GM10248 (cell line): ENCODE measurements around the gene ZMYM2.

Source experiments
- CTCF ChIA-PET: fragments of 300-600 bp; sonication (Branson Sonifier 250); formaldehyde crosslinking; extraction: SDS; loops from one replicate; lab custom pipeline; 2021; ENCODE audit warnings: antibody characterized with exemption; lab: Yijun Ruan, JAX
- POLR2A ChIA-PET: fragments of 350-650 bp; sonication (Branson Sonifier 250); formaldehyde crosslinking; extraction: SDS; loops from one replicate; lab custom pipeline; 2020; ENCODE audit warnings: antibody characterized with exemption; lab: Yijun Ruan, JAX
- DNase-seq: peaks from one replicate; pipeline ENCODE4 v3.0.0; 2012; ENCODE audit errors: extremely low spot score
- CTCF ChIP-seq: IDR thresholded peaks from 2 replicates; pipeline ENCODE4 v1.5.1; 2012; ENCODE audit warnings: mild to moderate bottlenecking, low read depth; ENCODE audit errors: extremely low read depth, missing control alignments, control extremely low read depth

The ZMYM2 gene

GRCh38 chr13:19952850-19953249 lies 5.7 kb upstream of the ZMYM2 start:
- no peak for DNase-seq
- POLR2A ChIA-PET: no interaction called here
- no peak for TF ChIP-seq CTCF
- CTCF ChIA-PET: interaction anchor here (0.7 kb wide), 1 partner anchor 26 kb away, joined by 3 read pairs; no protein-coding TSS in a partner anchor

- POLR2A ChIA-PET: no interaction called here
Observed at GRCh38 chr13:19955873-19956559, 2.5 kb upstream of the ZMYM2 start.

GRCh38 chr13:19957320-19958154 lies 990 bp upstream of the ZMYM2 start:
- DNase-seq: peak; percentile 66

More at GRCh38 chr13:19955873-19956559, 2.5 kb upstream of the ZMYM2 start:
- TF ChIP-seq CTCF: no peak
- CTCF ChIA-PET: interaction anchor here (0.9 to 1.9 kb wide), 4 partner anchors 11 to 163 kb away, joined by 3 to 7 read pairs (median 4); no protein-coding TSS in a partner anchor
- DNase-seq: no peak

DNA sequence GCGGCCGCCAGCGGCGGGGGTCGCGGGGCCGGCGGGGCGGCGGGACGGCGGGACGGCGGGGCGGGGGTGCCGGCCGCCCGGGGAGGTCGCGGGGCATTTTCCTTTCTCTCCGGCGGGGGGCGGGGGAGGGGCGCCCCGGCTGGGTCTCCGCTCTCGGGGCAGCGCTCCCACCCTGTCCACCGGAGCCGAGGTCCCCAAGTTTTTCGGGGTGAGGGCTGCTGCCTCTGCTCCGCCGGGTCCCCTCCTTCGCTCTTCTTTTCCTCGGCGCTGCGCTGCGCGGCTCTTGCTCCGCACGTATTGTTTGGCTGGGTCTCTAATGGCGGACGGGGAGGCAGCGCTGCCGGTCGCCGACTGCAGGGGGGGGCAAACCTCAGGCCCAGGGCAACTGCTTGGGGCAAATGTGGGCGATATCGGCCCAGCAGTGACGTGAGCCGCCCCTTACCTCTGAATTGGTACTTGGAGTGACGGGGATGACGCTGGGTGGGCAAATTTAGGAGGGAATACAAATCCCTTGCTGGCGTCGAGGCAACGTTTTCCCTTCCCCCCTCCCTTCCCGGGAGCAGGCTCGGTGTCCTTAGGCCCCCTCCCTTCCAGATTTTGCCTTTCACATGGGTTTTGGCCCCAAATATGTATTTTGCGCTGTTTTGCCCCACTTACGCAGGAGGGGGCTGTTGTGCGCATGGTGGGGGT lies 759 bp downstream of the ZMYM2 start:
- peak; percentile 8 for TF ChIP-seq CTCF
- DNase-seq: peak; percentile 57
- CTCF ChIA-PET: interaction anchor here (0.8 to 1.1 kb wide), 11 partner anchors 10 to 42 kb away, joined by 3 to 9 read pairs (median 5); no protein-coding TSS in a partner anchor
- POLR2A ChIA-PET: interaction anchor here (0.5 to 0.7 kb wide), 2 partner anchors 13 to 129 kb away, joined by 3 to 4 read pairs; no protein-coding TSS in a partner anchor

More at GRCh38 chr13:19957320-19958154, 990 bp upstream of the ZMYM2 start:
- CTCF ChIA-PET: interaction anchor here (0.6 to 1.9 kb wide), 7 partner anchors 11 to 161 kb away, joined by 3 to 7 read pairs (median 3); no protein-coding TSS in a partner anchor
- POLR2A ChIA-PET: interaction anchor here (1.0 kb wide), 1 partner anchor 94 kb away, joined by 3 read pairs; no protein-coding TSS in a partner anchor
- TF ChIP-seq CTCF: peak; percentile 53

GRCh38 chr13:19959831-19960652 lies 1.5 kb downstream of the ZMYM2 start:
- ChIA-PET CTCF (interaction anchor here (0.7 to 1.1 kb wide), 12 partner anchors 9 to 113 kb away, joined by 3 to 9 read pairs (median 4); no protein-coding TSS in a partner anchor), POLR2A (interaction anchor here (0.5 to 0.7 kb wide), 2 partner anchors 13 to 130 kb away, joined by 3 to 4 read pairs; no protein-coding TSS in a partner anchor)
- TF ChIP-seq CTCF: peak; percentile 72
- peak; percentile 71 for DNase-seq
